Endothelial cell of umbilical vein (primary cell): ENCODE results near the gene CACNA1B. TPM values are rescaled to one million over a fixed set of nuclear protein-coding genes. Genes with fewer than 3 reads are reported as not detected.

Experiments used
- BruUV-seq: library from RNA; stranded (reverse); fragments of 400-500 nt; replicated peaks from 2 replicates; lab custom pipeline; 2021; lab: Mats Ljungman, UMichigan
- CTCF ChIA-PET: fragments of 300-600, 350-600 bp; sonication (Branson Sonifier 250); formaldehyde crosslinking; loops from one replicate; lab custom pipeline; 2021; ENCODE audit warnings: antibody characterized with exemption, inconsistent platforms; lab: Charles Lee
- POLR2A ChIA-PET: fragments of 300-600, 350-600 bp; sonication (Branson Sonifier 250); formaldehyde crosslinking; loops from one replicate; lab custom pipeline; 2021; ENCODE audit warnings: antibody characterized with exemption, inconsistent platforms; lab: Charles Lee
- DNase-seq: peaks from one replicate; pipeline ENCODE4 v3.0.0-alpha.2; 2011; ENCODE audit warnings: low read depth, low spot score
- FAIRE-seq: peaks from 2 replicates; lab custom pipeline; 2011; peaks lifted over from hg19 to GRCh38; lab: Jason Lieb, UNC
- H2AFZ ChIP-seq: 2 replicates; pipeline ENCODE4 v1.6.0; 2012; ENCODE audit warnings: low read depth, low read length, control low read depth, inconsistent platforms
- H3K27ac ChIP-seq: 2 replicates; pipeline ENCODE4 v1.5.1; 2011; ENCODE audit warnings: low read depth, mild to moderate bottlenecking, control low read depth, low read length, moderate library complexity; ENCODE audit not compliant: insufficient read depth
- H3K27me3 ChIP-seq, 2 experiments: 2 replicates each; pipeline versions ENCODE4 v1.6.0 to v1.6.1; 2011; ENCODE audit warnings: low read length in 2 of 2, mixed read lengths in 1 of 2; ENCODE audit not compliant: control insufficient read depth in 2 of 2, insufficient read depth in 2 of 2
- H3K36me3 ChIP-seq, 2 experiments: 2 replicates in 1 of 2; 3 replicates in 1 of 2; pipeline ENCODE4 v1.5.1; 2011; ENCODE audit warnings: low read length in 2 of 2, mild to moderate bottlenecking in 1 of 2, moderate library complexity in 1 of 2; ENCODE audit not compliant: control insufficient read depth in 2 of 2, insufficient read depth in 2 of 2; ENCODE audit errors: extremely low read depth in 1 of 2
- H3K4me1 ChIP-seq: 3 replicates; pipeline ENCODE4 v1.5.1; 2011; ENCODE audit warnings: mild to moderate bottlenecking, low read length; ENCODE audit not compliant: control insufficient read depth, insufficient read depth; ENCODE audit errors: extremely low read depth
- H3K4me2 ChIP-seq: 2 replicates; pipeline ENCODE4 v1.6.1; 2011; ENCODE audit warnings: low read length, control low read depth, mixed read lengths; ENCODE audit not compliant: insufficient read depth
- H3K4me3 ChIP-seq, 3 experiments: fragments of 200-600 bp in 1 of 3; sonication (generic), shearing (Covaris generic) in 1 of 3; replicated peaks in 1 of 3; 2 replicates each; pipeline ENCODE4 v1.5.1; 2011 to 2016; ENCODE audit warnings: control low read depth in 3 of 3, low read length in 3 of 3, mild to moderate bottlenecking in 2 of 3, inconsistent platforms in 1 of 3, low read depth in 1 of 3, moderate library complexity in 1 of 3; ENCODE audit not compliant: insufficient read depth in 1 of 3
- H3K79me2 ChIP-seq: 2 replicates; pipeline ENCODE4 v1.6.0; 2012; ENCODE audit warnings: low read length, inconsistent platforms; ENCODE audit not compliant: control insufficient read depth, insufficient read depth
- H3K9ac ChIP-seq: replicated peaks from 2 replicates; pipeline ENCODE3; 2011; ENCODE audit warnings: low read length, control low read depth; ENCODE audit not compliant: insufficient read depth; ENCODE audit errors: extremely low read depth
- H3K9me1 ChIP-seq: replicated peaks from 3 replicates; pipeline ENCODE4 v1.6.0; 2011; ENCODE audit warnings: mild to moderate bottlenecking, low read length; ENCODE audit not compliant: control insufficient read depth, insufficient read depth; ENCODE audit errors: extremely low read depth
- H3K9me3 ChIP-seq: replicated peaks from 2 replicates; pipeline ENCODE4 v1.5.1; 2012; ENCODE audit warnings: low read length, inconsistent platforms; ENCODE audit not compliant: control insufficient read depth, insufficient read depth
- H4K20me1 ChIP-seq: replicated peaks from 2 replicates; pipeline ENCODE3; 2011; ENCODE audit warnings: mild to moderate bottlenecking, low read length; ENCODE audit not compliant: control insufficient read depth, insufficient read depth; ENCODE audit errors: extremely low read depth
- CTCF ChIP-seq, 2 donors: IDR thresholded peaks; 1 replicate in 1 of 2; 2 replicates in 1 of 2; pipeline ENCODE4 v1.5.1; 2011; ENCODE audit warnings: low read length in 2 of 2, mild to moderate bottlenecking in 2 of 2, moderate library complexity in 2 of 2, control low read depth in 1 of 2, inconsistent platforms in 1 of 2, low read depth in 1 of 2; ENCODE audit not compliant: insufficient read depth in 1 of 2; ENCODE audit errors: extremely low read depth in 1 of 2
- EZH2 ChIP-seq: IDR thresholded peaks from 2 replicates; pipeline ENCODE4 v1.6.1; 2012; ENCODE audit warnings: borderline replicate concordance, low read depth, mild to moderate bottlenecking, moderate library complexity, low read length, inconsistent platforms; ENCODE audit not compliant: severe bottlenecking
- FOS ChIP-seq: IDR thresholded peaks from 2 replicates; pipeline ENCODE4 v1.6.1; 2011; ENCODE audit warnings: mild to moderate bottlenecking, low read length, moderate library complexity, borderline replicate concordance; ENCODE audit not compliant: insufficient read depth
- GATA2 ChIP-seq: IDR thresholded peaks from 2 replicates; pipeline ENCODE4 v1.7.0; 2011; ENCODE audit warnings: low read depth, mild to moderate bottlenecking, moderate library complexity, mixed read lengths, low read length; ENCODE audit not compliant: insufficient read length, insufficient read depth
- JUN ChIP-seq: IDR thresholded peaks from 2 replicates; pipeline ENCODE4 v1.6.1; 2011; ENCODE audit warnings: borderline replicate concordance, low read depth; ENCODE audit not compliant: insufficient read length, insufficient read depth
- MAX ChIP-seq: IDR thresholded peaks from 2 replicates; pipeline ENCODE4 v1.6.1; 2011; ENCODE audit not compliant: insufficient read depth, insufficient read length
- MYC ChIP-seq: IDR thresholded peaks from one replicate; pipeline ENCODE4 v1.6.1; 2011; ENCODE audit warnings: mild to moderate bottlenecking, low read depth, low read length
- POLR2A ChIP-seq: IDR thresholded peaks from 2 replicates; pipeline ENCODE4 v1.6.1; 2012; ENCODE audit warnings: low read depth, mild to moderate bottlenecking, control low read depth, low read length
- POLR2AphosphoS5 ChIP-seq: IDR thresholded peaks from 2 replicates; pipeline ENCODE4 v1.6.1; 2012; ENCODE audit warnings: low read depth, mild to moderate bottlenecking, control low read depth, low read length, moderate library complexity; ENCODE audit not compliant: insufficient read depth
- dilution Hi-C: fragments of 300-500 bp; cut with MboI; formaldehyde crosslinking; loops from one replicate; pipeline ENCODE4 v1.15.0; 2019; ENCODE audit warnings: low sequenced_read_pairs; ENCODE audit not compliant: extremely low pct_ligation_motif_present
- intact Hi-C: fragments of 100-400 bp; cut with micrococcal nuclease; formaldehyde crosslinking; loops from one replicate; pipeline ENCODE4 v1.10.0; 2022
- polyA plus RNA-seq, 4 experiments: library from polyadenylated mRNA; depleted of rRNA in 3 of 4; stranded (reverse) in 3 of 4; unstranded in 1 of 4; fragments of >200 nt; gene quantifications; 2 replicates each; pipeline versions ENCODE4 v1.2.1 to v1.2.3, GENCODE V29; 2011 to 2012; ENCODE audit warnings: missing spikeins in 1 of 4
- total RNA-seq: library from RNA; stranded (reverse); gene quantifications from 2 replicates; pipeline ENCODE4 v1.2.3, GENCODE V29; 2021

Gene CACNA1B
- total and polyA plus RNA-seq, 2 donors (not counting 3 experiments of a cell fraction or from before 2014, with no cell fraction given) = 0.11 to 0.41 TPM

GRCh38 chr9:138065287-138065686 is 187.7 kb downstream of the CACNA1B start:
- H3K36me3 ChIP-seq = no peaks in the 10 kb centered on the region
- H3K4me2 ChIP-seq = no peak overlapping the region
- no peaks in the 10 kb centered on the region for H3K4me1 ChIP-seq
- no peak overlapping the region for H3K4me3 ChIP-seq
- no peak for DNase-seq
- CTCF ChIA-PET = no interaction called here
- POLR2A ChIA-PET = no interaction called here
- H2AFZ ChIP-seq = no peak overlapping the region
- TF ChIP-seq MAX (no peak), FOS (no peak)
- intact Hi-C loops (no loop called here), dilution Hi-C loops (no loop called here)
- H3K9ac ChIP-seq = no peak overlapping the region
- H3K9me1 ChIP-seq = no peaks in the 10 kb centered on the region
- no peaks in the 10 kb centered on the region for H3K79me2 ChIP-seq
- H3K27me3 ChIP-seq = no peaks in the 10 kb centered on the region
- H4K20me1 ChIP-seq = no peaks in the 10 kb centered on the region
- FAIRE-seq = no peak
- H3K27ac ChIP-seq = no peak overlapping the region
- no TSS peak for BruUV-seq
- no peaks in the 10 kb centered on the region for H3K9me3 ChIP-seq

GRCh38 chr9:138066049-138066448 is 188.5 kb downstream of the CACNA1B start:
- no peak overlapping the region for H3K9ac ChIP-seq
- no TSS peak for BruUV-seq
- H3K9me1 ChIP-seq = no peaks in the 10 kb centered on the region
- CTCF ChIA-PET = no interaction called here
- FAIRE-seq (no peak), DNase-seq (no peak)
- dilution Hi-C loops = no loop called here
- no peak overlapping the region for H3K4me2 ChIP-seq
- TF ChIP-seq FOS = no peak
- no peak for TF ChIP-seq POLR2AphosphoS5
- TF ChIP-seq CTCF (IDR thresholded peaks at IDR 0.05; ENCODE audit: extremely low read depth in 1 of 2, insufficient read depth in 1 of 2, low read depth in 1 of 2, low read length in 2 of 2) = no peak
- no peak for TF ChIP-seq EZH2
- TF ChIP-seq JUN = no peak
- no peak for TF ChIP-seq MYC
- TF ChIP-seq POLR2A = no peak
- no peak for TF ChIP-seq MAX
- TF ChIP-seq GATA2 = no peak
- no peaks in the 10 kb centered on the region for H3K9me3 ChIP-seq
- H3K27ac ChIP-seq = no peak overlapping the region
- intact Hi-C loops = no loop called here
- H3K4me1 ChIP-seq = no peaks in the 10 kb centered on the region
- no peak overlapping the region for H3K4me3 ChIP-seq
- no peak overlapping the region for H2AFZ ChIP-seq
- no peaks in the 10 kb centered on the region for H3K27me3 ChIP-seq
- POLR2A ChIA-PET = no interaction called here
- no peaks in the 10 kb centered on the region for H3K79me2 ChIP-seq
- H3K36me3 ChIP-seq = no peaks in the 10 kb centered on the region
- H4K20me1 ChIP-seq = no peaks in the 10 kb centered on the region
